Keratinocyte (primary cell): ENCODE data around the gene POC5.

ENCODE experiments used
- CTCF ChIP-seq, 3 experiments: IDR thresholded peaks in 1 of 3; conservative IDR thresholded peaks in 1 of 3; optimal IDR thresholded peaks in 1 of 3; 2 replicates in 2 of 3; 3 replicates in 1 of 3; pipeline versions ENCODE3 to v1.5.1; 2011; ENCODE audit warnings: low read length in 3 of 3, mild to moderate bottlenecking in 3 of 3, moderate library complexity in 2 of 3, control low read depth in 1 of 3, inconsistent platforms in 1 of 3; ENCODE audit not compliant: insufficient read depth in 2 of 3; ENCODE audit errors: extremely low read depth in 1 of 3
- EZH2 ChIP-seq: IDR thresholded peaks from one replicate; pipeline ENCODE4 v1.6.1; 2012; ENCODE audit warnings: inconsistent platforms, mild to moderate bottlenecking, low read length, moderate library complexity

GRCh38 chr5:75630875-75631274 is 86.4 kb downstream of the POC5 start:
- TF ChIP-seq CTCF (optimal IDR thresholded peaks at IDR 0.05 in 1 of 3, IDR thresholded peaks at IDR 0.05 in 1 of 3, conservative IDR thresholded peaks at IDR 0.05 in 1 of 3; ENCODE audit: extremely low read depth in 1 of 3, insufficient read depth in 2 of 3, low read length in 3 of 3) (no peak), EZH2 (no peak)
